Measurements from ENCODE around the gene GPATCH4.

GRCh38 chr1:156632355-156632754 is 31.1 kb upstream of the GPATCH4 start:
- TF ChIP-seq PATZ1 (CRISPR knock-in tag; IDR thresholded peaks at IDR 0.05; ENCODE audit: borderline replicate concordance) (no peak), ZC3H10 (CRISPR knock-in tag; IDR thresholded peaks at IDR 0.05) (no peak), RARB (CRISPR knock-in tag; IDR thresholded peaks at IDR 0.05) (no peak), CSDC2 (CRISPR knock-in tag; IDR thresholded peaks at IDR 0.05) (no peak), TOX (CRISPR knock-in tag; IDR thresholded peaks at IDR 0.05; ENCODE audit: borderline replicate concordance) (no peak), GLIS3 (CRISPR knock-in tag; IDR thresholded peaks at IDR 0.05) (no peak), ZFP3 (CRISPR knock-in tag; IDR thresholded peaks at IDR 0.05) (no peak)
- TF ChIP-seq, protein P1, sequence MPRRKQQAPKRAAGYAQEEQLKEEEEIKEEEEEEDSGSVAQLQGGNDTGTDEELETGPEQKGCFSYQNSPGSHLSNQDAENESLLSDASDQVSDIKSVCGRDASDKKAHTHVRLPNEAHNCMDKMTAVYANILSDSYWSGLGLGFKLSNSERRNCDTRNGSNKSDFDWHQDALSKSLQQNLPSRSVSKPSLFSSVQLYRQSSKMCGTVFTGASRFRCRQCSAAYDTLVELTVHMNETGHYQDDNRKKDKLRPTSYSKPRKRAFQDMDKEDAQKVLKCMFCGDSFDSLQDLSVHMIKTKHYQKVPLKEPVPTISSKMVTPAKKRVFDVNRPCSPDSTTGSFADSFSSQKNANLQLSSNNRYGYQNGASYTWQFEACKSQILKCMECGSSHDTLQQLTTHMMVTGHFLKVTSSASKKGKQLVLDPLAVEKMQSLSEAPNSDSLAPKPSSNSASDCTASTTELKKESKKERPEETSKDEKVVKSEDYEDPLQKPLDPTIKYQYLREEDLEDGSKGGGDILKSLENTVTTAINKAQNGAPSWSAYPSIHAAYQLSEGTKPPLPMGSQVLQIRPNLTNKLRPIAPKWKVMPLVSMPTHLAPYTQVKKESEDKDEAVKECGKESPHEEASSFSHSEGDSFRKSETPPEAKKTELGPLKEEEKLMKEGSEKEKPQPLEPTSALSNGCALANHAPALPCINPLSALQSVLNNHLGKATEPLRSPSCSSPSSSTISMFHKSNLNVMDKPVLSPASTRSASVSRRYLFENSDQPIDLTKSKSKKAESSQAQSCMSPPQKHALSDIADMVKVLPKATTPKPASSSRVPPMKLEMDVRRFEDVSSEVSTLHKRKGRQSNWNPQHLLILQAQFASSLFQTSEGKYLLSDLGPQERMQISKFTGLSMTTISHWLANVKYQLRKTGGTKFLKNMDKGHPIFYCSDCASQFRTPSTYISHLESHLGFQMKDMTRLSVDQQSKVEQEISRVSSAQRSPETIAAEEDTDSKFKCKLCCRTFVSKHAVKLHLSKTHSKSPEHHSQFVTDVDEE (CRISPR knock-in tag; IDR thresholded peaks at IDR 0.05), result no peak
